C4-2B (cell line): Measurements from ENCODE around the gene TMEM106C.

Experiments
- H3K27ac ChIP-seq: fragments of 450-650 bp; 2 replicates; pipeline ENCODE4 v1.5.1; 2017
- CTCF ChIP-seq: fragments of 450-650 bp; conservative IDR thresholded peaks from 2 replicates; pipeline ENCODE4 v1.5.1; 2017; ENCODE audit warnings: mild to moderate bottlenecking
- ZFX ChIP-seq: fragments of 450-650 bp; IDR thresholded peaks from 2 replicates; pipeline ENCODE4 v1.6.1; 2017

TMEM106C gene

GRCh38 chr12:47981496-47982260 lies 18.3 kb downstream of the TMEM106C start:
- H3K27ac ChIP-seq = no peak overlapping the region
- TF ChIP-seq ZFX (no peak), CTCF (no peak)

DNA sequence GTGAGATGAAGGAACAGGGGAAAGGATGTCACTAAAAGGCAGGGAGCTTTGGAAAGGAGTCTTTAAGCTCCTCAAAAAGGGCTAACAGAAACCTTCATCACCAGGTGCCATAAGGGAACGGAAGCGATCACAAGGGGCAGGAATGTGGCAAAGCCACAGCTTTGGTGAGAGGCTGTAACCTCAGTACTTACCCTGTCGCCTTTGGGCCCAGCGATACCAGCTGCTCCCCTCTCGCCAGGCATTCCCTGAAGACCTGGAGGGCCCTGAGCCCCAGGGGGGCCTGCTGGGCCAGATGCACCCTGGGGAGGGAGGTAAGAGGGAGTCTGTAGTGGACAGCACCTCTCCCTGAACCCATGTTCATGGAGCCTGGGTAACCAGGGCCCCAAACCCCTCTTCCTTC lies 18.9 kb downstream of the TMEM106C start:
- H3K27ac ChIP-seq = no peak overlapping the region
- TF ChIP-seq ZFX (no peak), CTCF (no peak)

DNA sequence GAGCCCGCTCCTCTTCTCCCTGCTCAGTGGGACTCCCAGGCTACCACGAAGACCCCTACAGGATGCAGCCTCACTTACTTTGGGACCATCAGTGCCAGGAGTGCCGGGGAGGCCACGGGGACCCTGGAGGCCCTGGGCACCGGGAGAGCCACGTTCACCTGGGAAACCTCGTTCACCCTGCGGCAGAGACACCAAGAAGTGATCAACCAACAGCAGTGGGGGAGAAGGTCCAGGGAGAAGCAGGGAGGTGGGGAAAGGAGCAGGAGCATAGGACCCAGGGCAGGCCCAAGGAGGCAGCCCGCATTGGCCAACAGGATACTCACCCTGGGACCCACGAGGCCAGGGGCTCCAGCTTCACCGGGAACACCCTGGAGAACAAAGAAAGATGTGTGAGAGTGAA lies 19.4 kb downstream of the TMEM106C start:
- TF ChIP-seq CTCF (no peak), ZFX (no peak)
- H3K27ac ChIP-seq = no peak overlapping the region

- TF ChIP-seq CTCF (no peak), ZFX (no peak)
These were observed 20.2 kb downstream of the TMEM106C start for GRCh38 chr12:47983541-47984115.

DNA sequence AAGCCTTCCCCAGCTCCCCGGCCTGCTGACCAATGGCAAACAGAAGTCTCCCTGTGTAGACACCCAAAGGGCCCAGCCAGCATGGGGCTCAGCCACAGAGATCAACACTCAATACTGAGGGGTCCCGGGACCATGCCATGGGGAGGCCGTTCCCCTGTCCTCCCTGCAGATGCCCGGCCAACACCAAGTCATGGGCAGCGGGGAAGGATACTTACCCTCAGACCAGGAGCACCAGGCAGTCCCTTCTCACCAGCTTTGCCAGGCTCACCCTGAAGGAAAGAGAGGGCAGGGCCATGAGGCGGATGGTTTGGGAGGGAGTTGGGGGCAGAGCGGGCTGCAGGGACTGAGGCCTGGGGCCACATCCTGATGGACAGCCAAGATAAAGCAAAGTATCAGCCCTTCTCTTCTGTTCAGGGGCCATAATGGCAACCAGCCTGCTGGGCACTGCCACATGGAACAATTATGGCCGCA lies 21.0 kb downstream of the TMEM106C start:
- H3K27ac ChIP-seq = no peak overlapping the region
- no peak for TF ChIP-seq ZFX
- TF ChIP-seq CTCF = no peak

More at GRCh38 chr12:47983541-47984115, 20.2 kb downstream of the TMEM106C start:
- no peak overlapping the region for H3K27ac ChIP-seq

DNA sequence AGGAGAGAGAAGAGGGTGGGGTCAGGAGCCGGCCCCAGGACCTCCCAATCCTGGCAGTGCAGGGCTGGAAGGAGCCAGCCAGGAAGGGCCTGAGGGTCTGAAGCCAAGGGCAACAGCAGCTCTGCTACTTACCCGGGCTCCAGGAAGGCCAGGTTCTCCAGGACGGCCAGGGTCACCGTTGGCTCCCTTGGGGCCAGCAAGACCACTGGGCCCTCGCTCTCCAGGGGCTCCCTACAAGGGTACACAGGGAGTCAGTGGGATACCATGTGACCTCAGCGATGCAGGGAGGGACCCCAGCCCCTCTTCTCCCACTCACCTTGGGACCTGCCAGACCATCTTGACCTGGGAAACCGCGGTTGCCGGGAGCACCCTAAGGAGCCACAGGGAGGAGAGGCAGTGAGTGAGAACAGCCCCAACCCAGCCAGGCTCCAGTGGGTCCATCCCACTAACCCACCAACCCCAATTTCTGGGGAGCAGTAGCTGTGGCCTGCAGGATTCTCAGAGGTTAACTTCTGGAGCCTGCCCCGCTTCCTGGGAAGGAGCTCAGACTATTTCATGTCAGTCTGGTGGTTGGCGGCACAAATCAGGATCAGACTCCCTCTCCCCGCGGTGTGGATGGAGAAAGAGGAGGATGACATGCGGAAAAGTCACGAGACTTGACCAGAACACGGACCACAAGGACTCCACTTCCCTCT lies 22.3 kb downstream of the TMEM106C start:
- no peak for TF ChIP-seq ZFX
- TF ChIP-seq CTCF = no peak
- H3K27ac ChIP-seq = no peak overlapping the region

- TF ChIP-seq ZFX (no peak), CTCF (no peak)
- no peak overlapping the region for H3K27ac ChIP-seq
These were observed 22.9 kb downstream of the TMEM106C start for GRCh38 chr12:47986291-47986660.
